Neural progenitor cell (in vitro differentiated cells): ENCODE data around the gene PIAS1. TPM values are rescaled to one million over a fixed set of nuclear protein-coding genes. Genes with fewer than 3 reads are reported as not detected.

Source experiments
- DNase-seq: peaks from one replicate; pipeline ENCODE4 v3.0.0-alpha.2; 2016; ENCODE audit warnings: low spot score
- H2AFZ ChIP-seq: fragments of 200-600 bp; sonication (generic); replicated peaks from 2 replicates; pipeline ENCODE4 v1.6.1; 2016; ENCODE audit warnings: antibody characterized with exemption
- H3F3A ChIP-seq: fragments of 200-600 bp; sonication (generic); 2 replicates; pipeline ENCODE4 v1.6.1; 2016; ENCODE audit warnings: antibody characterized with exemption, low read depth
- H3K27ac ChIP-seq: fragments of 200-600 bp; sonication (generic); 2 replicates; pipeline ENCODE4 v1.5.1; 2016; ENCODE audit warnings: mild to moderate bottlenecking
- H3K27me3 ChIP-seq: fragments of 200-600 bp; sonication (generic); 2 replicates; pipeline ENCODE4 v1.6.1; 2016; ENCODE audit warnings: mild to moderate bottlenecking, moderate library complexity
- H3K36me3 ChIP-seq: fragments of 200-600 bp; sonication (generic); 2 replicates; pipeline ENCODE4 v1.5.1; 2016
- H3K4me1 ChIP-seq: fragments of 200-600 bp; sonication (generic); 2 replicates; pipeline ENCODE4 v1.6.1; 2016; ENCODE audit warnings: mixed run types
- H3K4me2 ChIP-seq: fragments of 200-600 bp; sonication (generic); 2 replicates; pipeline ENCODE4 v1.6.1; 2016
- H3K4me3 ChIP-seq: fragments of 200-600 bp; sonication (generic); 2 replicates; pipeline ENCODE4 v1.5.1; 2016
- H3K79me2 ChIP-seq: fragments of 200-600 bp; sonication (generic); 2 replicates; pipeline ENCODE4 v1.6.1; 2016; ENCODE audit warnings: low read depth
- H3K9ac ChIP-seq: fragments of 200-600 bp; sonication (generic); 2 replicates; pipeline ENCODE4 v1.6.1; 2016
- H3K9me3 ChIP-seq: fragments of 200-600 bp; sonication (generic); 2 replicates; pipeline ENCODE4 v1.5.1; 2016; ENCODE audit warnings: low read depth
- H4K20me1 ChIP-seq: fragments of 200-600 bp; sonication (generic); 2 replicates; pipeline ENCODE4 v1.6.1; 2016; ENCODE audit warnings: low read depth
- H3K27ac Mint-ChIP-seq: 3 replicates; pipeline ENCODE4 v1.8.0; 2021; ENCODE audit warnings: mixed read lengths
- H3K27me3 Mint-ChIP-seq: 2 replicates; pipeline ENCODE4 v1.8.0; 2022; ENCODE audit warnings: low read depth, mild to moderate bottlenecking, inconsistent platforms, moderate library complexity, mixed read lengths; ENCODE audit not compliant: insufficient read depth
- H3K36me3 Mint-ChIP-seq: 3 replicates; pipeline ENCODE4 v1.8.0; 2021; ENCODE audit warnings: mixed read lengths
- H3K4me1 Mint-ChIP-seq: 3 replicates; pipeline ENCODE4 v1.8.0; 2021; ENCODE audit warnings: mixed read lengths
- H3K4me3 Mint-ChIP-seq: 3 replicates; pipeline ENCODE4 v1.8.0; 2021; ENCODE audit warnings: mild to moderate bottlenecking, moderate library complexity, mixed read lengths
- H3K9me3 Mint-ChIP-seq: 3 replicates; pipeline ENCODE4 v1.8.0; 2020; ENCODE audit warnings: mixed read lengths
- EZH2 ChIP-seq: fragments of 200-600 bp; sonication (generic); IDR thresholded peaks from 2 replicates; pipeline ENCODE4 v1.6.1; 2017; ENCODE audit warnings: antibody characterized with exemption, mild to moderate bottlenecking, moderate library complexity
- EZH2phosphoT487 ChIP-seq: fragments of 200-600 bp; sonication (generic); IDR thresholded peaks from 2 replicates; pipeline ENCODE4 v1.6.1; 2017; ENCODE audit warnings: antibody characterized with exemption
- total RNA-seq: library from RNA; depleted of rRNA; stranded (reverse); fragments of >200 nt; gene quantifications from 2 replicates; pipeline ENCODE4 v1.2.3, GENCODE V29; 2015; ENCODE audit warnings: low replicate concordance
- TF ChIP-seq, protein P1 (sequence below): fragments of 200-600 bp; sonication (generic); IDR thresholded peaks from 2 replicates; pipeline ENCODE4 v1.5.1; 2017; ENCODE audit warnings: antibody characterized with exemption, mild to moderate bottlenecking

PIAS1 gene
- total RNA-seq, 1 donor from 2014 or later = 34.6 TPM

DNA sequence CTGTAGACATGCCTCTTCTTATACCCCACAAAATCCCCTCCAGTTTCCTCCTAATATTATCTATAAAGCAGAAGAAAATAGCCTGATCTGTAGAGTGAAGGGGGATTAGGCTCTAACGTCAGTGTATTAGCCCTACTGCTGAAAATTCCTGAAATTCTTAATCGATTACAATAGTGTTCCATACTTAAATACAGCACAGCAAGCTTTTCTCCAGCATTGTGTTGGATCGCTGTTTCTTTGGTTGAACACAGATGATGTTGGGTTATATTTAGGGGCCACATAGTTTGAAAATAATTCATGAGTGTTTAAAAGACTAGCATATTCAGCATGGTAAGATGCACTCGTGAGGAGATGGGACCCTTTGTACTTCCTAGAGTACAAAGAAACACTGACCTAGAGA lies 52.5 kb downstream of the PIAS1 start:
- TF ChIP-seq EZH2phosphoT487 = no peak
- TF ChIP-seq EZH2 = no peak
- TF ChIP-seq, protein P1, sequence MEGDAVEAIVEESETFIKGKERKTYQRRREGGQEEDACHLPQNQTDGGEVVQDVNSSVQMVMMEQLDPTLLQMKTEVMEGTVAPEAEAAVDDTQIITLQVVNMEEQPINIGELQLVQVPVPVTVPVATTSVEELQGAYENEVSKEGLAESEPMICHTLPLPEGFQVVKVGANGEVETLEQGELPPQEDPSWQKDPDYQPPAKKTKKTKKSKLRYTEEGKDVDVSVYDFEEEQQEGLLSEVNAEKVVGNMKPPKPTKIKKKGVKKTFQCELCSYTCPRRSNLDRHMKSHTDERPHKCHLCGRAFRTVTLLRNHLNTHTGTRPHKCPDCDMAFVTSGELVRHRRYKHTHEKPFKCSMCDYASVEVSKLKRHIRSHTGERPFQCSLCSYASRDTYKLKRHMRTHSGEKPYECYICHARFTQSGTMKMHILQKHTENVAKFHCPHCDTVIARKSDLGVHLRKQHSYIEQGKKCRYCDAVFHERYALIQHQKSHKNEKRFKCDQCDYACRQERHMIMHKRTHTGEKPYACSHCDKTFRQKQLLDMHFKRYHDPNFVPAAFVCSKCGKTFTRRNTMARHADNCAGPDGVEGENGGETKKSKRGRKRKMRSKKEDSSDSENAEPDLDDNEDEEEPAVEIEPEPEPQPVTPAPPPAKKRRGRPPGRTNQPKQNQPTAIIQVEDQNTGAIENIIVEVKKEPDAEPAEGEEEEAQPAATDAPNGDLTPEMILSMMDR = no peak
- H3K4me1 ChIP-seq = peaks cover 7% of the 10 kb centered on the region
- no peak overlapping the region for H2AFZ ChIP-seq
- Mint-ChIP-seq H3K27ac (peak overlapping the region; percentile 32), H3K27me3 (no peaks in the 10 kb centered on the region), H3K4me3 (no peak overlapping the region), H3K36me3 (peaks cover 53% of the 10 kb centered on the region), H3K9me3 (peaks cover 24% of the 10 kb centered on the region), H3K4me1 (peaks cover 8% of the 10 kb centered on the region)
- peaks cover 7% of the 10 kb centered on the region for H4K20me1 ChIP-seq
- peak; percentile 30 for DNase-seq
- peaks cover 82% of the 10 kb centered on the region for H3K79me2 ChIP-seq
- no peaks in the 10 kb centered on the region for H3K27me3 ChIP-seq
- H3F3A ChIP-seq = no peaks in the 10 kb centered on the region
- no peak overlapping the region for H3K9ac ChIP-seq
- H3K4me2 ChIP-seq = no peak overlapping the region
- no peak overlapping the region for H3K27ac ChIP-seq
- no peak overlapping the region for H3K4me3 ChIP-seq
- H3K36me3 ChIP-seq = peaks cover 17% of the 10 kb centered on the region
- peaks cover 11% of the 10 kb centered on the region for H3K9me3 ChIP-seq

DNA sequence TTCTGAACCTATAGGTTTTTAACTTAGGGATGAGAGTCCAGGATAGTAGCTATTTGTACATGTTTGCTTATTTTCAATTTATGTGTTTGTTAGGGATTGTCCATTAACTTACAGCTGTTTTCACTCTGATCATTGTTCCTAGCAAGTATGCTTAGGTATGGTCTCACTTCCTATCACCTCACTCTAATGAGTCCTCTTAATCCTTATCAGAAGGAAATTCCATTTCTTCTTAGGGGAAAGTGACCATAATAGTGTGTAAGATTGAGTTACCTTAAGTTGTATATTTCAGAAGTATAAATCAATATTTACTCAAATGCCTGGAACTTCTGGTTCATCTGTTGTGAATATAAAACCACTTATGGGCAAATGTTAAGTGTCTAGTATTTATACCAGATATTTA lies 53.0 kb downstream of the PIAS1 start:
- peaks cover 7% of the 10 kb centered on the region for H3K4me1 ChIP-seq
- DNase-seq = no peak
- Mint-ChIP-seq H3K9me3 (peaks cover 20% of the 10 kb centered on the region), H3K27me3 (no peaks in the 10 kb centered on the region), H3K36me3 (peaks cover 50% of the 10 kb centered on the region), H3K27ac (no peak overlapping the region), H3K4me3 (no peak overlapping the region), H3K4me1 (peaks cover 10% of the 10 kb centered on the region)
- H3F3A ChIP-seq = no peaks in the 10 kb centered on the region
- no peak overlapping the region for H3K27ac ChIP-seq
- peaks cover 11% of the 10 kb centered on the region for H4K20me1 ChIP-seq
- peaks cover 17% of the 10 kb centered on the region for H3K36me3 ChIP-seq
- no peak overlapping the region for H2AFZ ChIP-seq
- H3K4me2 ChIP-seq = no peak overlapping the region
- no peak overlapping the region for H3K4me3 ChIP-seq
- TF ChIP-seq, protein P1 = no peak
- TF ChIP-seq EZH2phosphoT487 = no peak
- no peak for TF ChIP-seq EZH2
- peaks cover 11% of the 10 kb centered on the region for H3K9me3 ChIP-seq
- no peaks in the 10 kb centered on the region for H3K27me3 ChIP-seq
- H3K9ac ChIP-seq = no peak overlapping the region
- H3K79me2 ChIP-seq = peaks cover 80% of the 10 kb centered on the region

DNA sequence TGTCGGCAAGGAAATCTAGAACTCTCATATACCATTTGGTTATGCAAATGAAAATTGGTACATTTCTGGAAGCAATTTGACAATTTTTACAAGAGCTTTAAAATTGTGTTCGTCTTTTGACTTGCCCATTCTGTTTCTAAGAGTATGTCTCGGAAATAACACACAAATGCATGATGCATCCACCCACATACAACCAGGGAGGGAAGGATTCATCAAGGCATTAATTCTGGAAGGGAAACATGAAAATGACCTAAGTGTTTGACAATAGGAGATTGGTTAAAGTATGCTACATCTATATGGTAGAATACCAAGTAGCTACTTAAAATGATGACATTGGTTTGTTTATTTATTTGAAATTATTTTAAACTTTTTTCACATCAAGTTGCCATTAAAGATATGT lies 58.6 kb downstream of the PIAS1 start:
- DNase-seq = no peak
- H3K79me2 ChIP-seq = peaks cover 81% of the 10 kb centered on the region
- H3K4me3 ChIP-seq = no peak overlapping the region
- peaks cover 26% of the 10 kb centered on the region for H4K20me1 ChIP-seq
- H3F3A ChIP-seq = no peaks in the 10 kb centered on the region
- Mint-ChIP-seq H3K4me1 (peaks cover 10% of the 10 kb centered on the region), H3K36me3 (peaks cover 38% of the 10 kb centered on the region), H3K4me3 (no peak overlapping the region), H3K27ac (no peak overlapping the region), H3K27me3 (no peaks in the 10 kb centered on the region), H3K9me3 (peaks cover 17% of the 10 kb centered on the region)
- no peaks in the 10 kb centered on the region for H3K4me1 ChIP-seq
- no peaks in the 10 kb centered on the region for H3K9me3 ChIP-seq
- H3K9ac ChIP-seq = no peak overlapping the region
- H3K36me3 ChIP-seq = no peaks in the 10 kb centered on the region
- H3K27me3 ChIP-seq = no peaks in the 10 kb centered on the region
- no peak overlapping the region for H3K27ac ChIP-seq
- no peak overlapping the region for H2AFZ ChIP-seq
- no peak overlapping the region for H3K4me2 ChIP-seq
- TF ChIP-seq, protein P1 = no peak
- TF ChIP-seq EZH2phosphoT487 = no peak
- TF ChIP-seq EZH2 = no peak
